Fibroblast of the conjunctiva (primary cell): Measurements from ENCODE around the gene CTCFL.
"Not testable (repeated sequence)": the region's sequence is repeated elsewhere in the genome, so short reads cannot be mapped to it uniquely, and the experiment has no call there.

Experiments used
- DNase-seq: peaks from one replicate; pipeline ENCODE4 v3.0.0-alpha.2; 2010; ENCODE audit warnings: low read depth

The CTCFL gene

DNA sequence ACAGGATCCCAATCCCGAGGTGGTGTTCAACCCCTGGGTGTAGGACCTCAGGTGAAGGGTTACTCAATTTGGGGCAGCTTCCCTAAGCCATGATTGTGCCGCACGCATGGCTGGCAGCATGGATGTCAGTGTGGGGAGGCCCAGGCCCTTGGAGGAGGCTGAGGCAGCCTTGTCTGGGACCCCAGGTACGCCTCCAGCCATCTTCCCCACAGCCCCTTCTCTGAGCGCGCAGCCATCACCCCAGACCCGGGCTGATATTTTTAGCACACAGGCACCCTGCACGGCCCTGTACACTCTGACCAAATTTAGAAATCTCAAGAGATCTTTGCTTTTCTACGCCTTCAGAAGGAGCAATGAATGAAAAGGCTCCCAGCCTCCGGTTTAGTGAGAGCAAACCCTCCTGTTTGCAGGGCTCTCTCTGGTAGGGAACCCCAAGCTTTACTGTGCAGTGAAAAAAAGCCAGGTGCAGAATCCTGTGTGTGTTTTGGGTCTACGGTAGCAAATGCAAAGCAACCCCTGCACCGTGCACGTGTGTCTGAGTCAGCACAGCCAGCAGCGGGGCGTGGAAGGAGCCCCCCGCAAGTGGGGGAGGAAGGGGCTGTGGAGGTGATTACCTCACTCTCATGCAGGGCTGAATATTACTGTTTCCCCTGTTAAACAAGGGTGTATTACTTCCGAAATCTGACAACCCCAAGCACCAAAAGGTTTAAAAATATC lies 44.3 kb downstream of the CTCFL start:
- no peak for DNase-seq

GRCh38 chr20:57479196-57479595 lies 45.7 kb downstream of the CTCFL start:
- DNase-seq: no peak

DNA sequence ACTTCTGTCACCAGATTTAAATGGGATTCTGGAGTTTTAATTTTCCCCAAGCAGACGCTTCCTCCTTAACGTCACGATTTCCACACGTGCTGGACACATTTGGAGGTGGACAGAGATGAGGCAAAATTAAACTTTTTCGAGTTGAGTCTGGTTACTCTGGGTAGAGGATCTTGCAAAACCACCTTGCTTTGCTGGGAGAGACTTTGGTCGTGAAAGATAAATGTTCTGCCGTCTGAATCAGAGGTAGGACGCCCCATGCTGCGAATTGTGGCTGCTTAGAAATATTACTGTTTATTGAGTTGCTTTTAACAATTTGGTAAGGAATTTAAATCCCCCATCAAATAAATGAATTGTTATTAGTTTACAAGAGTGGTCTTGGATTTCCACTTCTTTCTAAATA lies 46.8 kb downstream of the CTCFL start:
- no peak for DNase-seq

- no peak for DNase-seq
These were observed 48.1 kb downstream of the CTCFL start for GRCh38 chr20:57476641-57477461.

DNA sequence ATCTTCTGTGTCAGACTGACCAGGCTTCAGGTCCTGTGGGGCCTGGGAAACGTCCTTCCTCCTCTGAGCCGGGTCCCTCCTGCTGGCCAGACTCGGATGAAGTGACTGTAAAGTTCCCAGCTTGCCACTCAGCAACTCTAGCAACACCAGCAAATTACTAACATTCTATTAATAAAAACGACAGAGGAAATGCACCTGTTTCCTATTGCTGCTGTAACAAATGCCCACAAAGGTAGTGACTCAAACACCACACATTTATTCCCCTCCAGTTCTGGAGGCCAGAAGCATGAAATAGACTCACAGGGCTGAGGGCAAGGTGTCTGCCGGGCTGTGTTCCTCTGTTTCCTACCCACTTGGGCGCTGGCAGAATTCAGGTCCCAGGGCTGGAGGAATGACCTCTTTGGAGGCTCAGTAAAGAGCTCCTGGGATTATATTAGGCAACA lies 48.8 kb downstream of the CTCFL start:
- DNase-seq: no peak

DNA sequence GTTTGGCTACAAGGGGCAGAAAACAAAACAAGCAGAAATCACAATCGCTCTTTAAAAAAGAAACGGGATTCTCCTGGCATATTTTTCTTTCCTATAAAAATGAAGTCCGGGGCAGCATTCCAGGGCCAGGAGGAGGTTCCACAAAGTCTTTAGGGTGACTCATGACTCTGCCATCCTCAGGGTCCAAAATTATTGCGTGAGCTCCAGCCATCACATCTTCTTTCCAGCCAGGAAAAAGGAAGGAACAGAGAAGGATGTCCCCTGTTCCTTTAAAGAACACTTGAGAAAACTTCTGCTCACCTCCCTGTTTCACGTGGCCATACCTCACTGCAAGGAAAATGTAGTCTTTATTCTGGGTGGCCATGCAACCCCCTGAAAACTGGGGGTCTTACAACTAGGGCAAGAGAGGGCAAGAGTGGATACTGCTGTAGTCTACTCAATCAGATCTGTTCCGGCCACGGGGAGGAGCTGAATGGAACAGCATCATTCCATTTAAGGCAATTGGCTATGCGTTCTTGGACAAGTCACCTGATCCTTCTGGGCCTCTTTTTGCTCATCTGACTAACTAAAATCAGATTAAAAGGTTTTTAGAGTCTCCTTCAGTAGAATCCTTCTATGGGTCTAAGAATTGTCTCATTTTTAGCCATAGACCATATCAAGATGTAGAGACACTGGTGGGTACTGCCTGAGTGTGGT lies 49.4 kb downstream of the CTCFL start:
- no peak for DNase-seq

GRCh38 chr20:57474816-57475215 lies 50.1 kb downstream of the CTCFL start:
- no peak for DNase-seq

- DNase-seq: no peak
These were observed 50.7 kb downstream of the CTCFL start for GRCh38 chr20:57474205-57474604.

DNA sequence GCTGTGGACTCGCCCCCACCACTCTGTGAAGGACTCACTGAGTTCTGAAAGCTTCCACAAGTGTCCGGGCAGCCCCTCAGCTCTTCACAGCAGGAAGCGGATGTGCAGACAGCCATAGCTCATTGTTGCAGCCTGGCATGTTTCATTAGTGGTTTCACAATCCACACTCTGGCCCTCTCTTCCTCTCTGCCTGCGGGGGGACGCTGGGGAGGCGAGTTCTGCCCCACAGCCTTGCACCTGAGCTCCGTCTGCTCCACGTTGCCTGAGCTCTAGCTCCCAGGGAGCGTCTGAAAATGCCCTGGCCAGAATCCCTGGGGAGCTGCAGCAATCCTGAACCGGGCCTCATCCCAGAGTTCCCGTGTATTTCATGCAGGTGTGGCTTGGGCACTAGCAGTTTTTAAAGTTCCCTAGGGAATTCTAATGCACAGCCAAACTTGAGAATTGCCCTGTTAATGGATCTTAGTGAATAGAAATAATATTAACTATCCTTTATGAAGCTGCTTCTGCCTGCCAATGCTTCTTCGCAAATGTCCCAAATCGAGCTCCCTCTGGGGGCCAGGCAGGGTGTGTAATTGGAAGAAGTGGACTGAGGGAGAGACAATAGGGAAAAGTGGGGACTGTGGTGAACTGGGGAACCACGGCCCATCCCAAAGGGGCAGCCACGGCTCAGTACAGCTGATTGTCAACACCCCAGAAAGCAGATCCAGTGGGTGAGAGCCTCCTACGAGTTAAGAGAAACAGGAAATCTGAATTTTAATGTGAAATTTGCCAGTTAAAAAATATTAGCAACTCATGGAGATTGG lies 51.5 kb downstream of the CTCFL start:
- DNase-seq: no peak

DNA sequence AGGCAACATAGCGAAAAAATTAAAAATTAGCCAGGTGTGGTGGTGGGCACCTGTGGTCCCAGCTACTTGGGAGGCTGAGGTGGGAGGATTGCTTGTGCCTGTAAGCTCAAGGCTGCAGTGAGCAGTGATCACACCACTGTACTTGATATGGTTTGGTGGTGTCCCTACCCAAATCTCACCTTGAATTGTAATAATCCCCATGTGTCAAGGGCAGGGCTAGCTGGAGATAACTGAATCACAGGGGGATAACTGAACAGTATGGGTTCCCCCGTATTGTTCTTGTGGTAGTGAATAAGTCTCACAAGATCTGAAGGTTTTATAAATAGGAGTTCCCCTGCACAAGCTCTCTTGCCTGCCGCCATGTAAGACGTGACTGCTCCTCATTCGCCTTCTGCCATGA lies 52.5 kb downstream of the CTCFL start:
- not testable (repeated sequence) for DNase-seq

GRCh38 chr20:57471496-57472372 lies 53.2 kb downstream of the CTCFL start:
- DNase-seq: no peak

- no peak for DNase-seq
These were observed 54.1 kb downstream of the CTCFL start for GRCh38 chr20:57470666-57471495.

- DNase-seq: no peak
These were observed 54.8 kb downstream of the CTCFL start for GRCh38 chr20:57470212-57470522.

- no peak for DNase-seq
These were observed 55.3 kb downstream of the CTCFL start for GRCh38 chr20:57469418-57470211.

GRCh38 chr20:57468523-57469417 lies 56.2 kb downstream of the CTCFL start:
- no peak for DNase-seq

GRCh38 chr20:57467742-57468141 lies 57.2 kb downstream of the CTCFL start:
- no peak for DNase-seq

DNA sequence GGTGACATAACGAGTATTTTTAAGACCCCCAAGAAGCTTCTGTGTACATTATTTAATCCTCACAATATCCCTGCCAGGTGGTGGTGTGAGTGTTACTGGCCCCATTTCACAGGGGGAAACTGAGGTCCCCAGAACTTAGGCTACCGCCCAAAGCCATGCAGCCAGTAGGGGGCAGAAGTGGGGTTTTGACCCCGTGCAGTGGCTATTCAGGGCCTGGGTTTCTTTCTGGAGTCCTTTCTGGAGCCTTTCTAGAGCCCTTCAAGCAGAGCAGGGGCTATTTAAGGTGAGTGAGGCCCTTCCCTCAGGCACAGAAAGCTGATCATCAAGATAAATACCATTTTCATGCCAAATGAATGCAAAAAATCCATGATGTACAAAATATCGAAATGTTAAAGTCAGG lies 59.0 kb downstream of the CTCFL start:
- no peak for DNase-seq

GRCh38 chr20:57465486-57465885 lies 59.5 kb downstream of the CTCFL start:
- DNase-seq: no peak
